IMR-90 (cell line): ENCODE data around the gene SIX5. TPM values are rescaled to one million over a fixed set of nuclear protein-coding genes. Genes with fewer than 3 reads are reported as not detected.

Experiments used
- ATAC-seq: fragments of 200-7000 bp; cut with Tn5 transposase; 2 replicates; pipeline ENCODE4 v1.9.1; 2020; ENCODE audit warnings: low read depth, mild to moderate bottlenecking, moderate library complexity
- BruUV-seq: library from RNA; stranded (reverse); fragments of 400-500 nt; replicated peaks from 2 replicates; lab custom pipeline; 2021; lab: Mats Ljungman, UMichigan
- CTCF ChIA-PET: fragments of 300-600 bp; formaldehyde crosslinking; extraction: SDS; loops from one replicate; lab custom pipeline; 2021; ENCODE audit warnings: antibody characterized with exemption; lab: Yijun Ruan, JAX
- POLR2A ChIA-PET: fragments of 300-600 bp; sonication (Branson Sonifier 250); formaldehyde crosslinking; loops from one replicate; lab custom pipeline; 2022; ENCODE audit warnings: antibody characterized with exemption; ENCODE audit not compliant: unreplicated experiment; lab: Charles Lee
- DNase-seq: peaks from one replicate; pipeline ENCODE4 v3.0.0; 2013
- H2AFZ ChIP-seq: replicated peaks from 2 replicates; pipeline ENCODE3; 2013; ENCODE audit warnings: low read length, mild to moderate bottlenecking; ENCODE audit not compliant: poor library complexity
- H2AK5ac ChIP-seq: 2 replicates; pipeline ENCODE4 v1.6.1; 2013; ENCODE audit warnings: low read depth, low read length, inconsistent platforms
- H2AK9ac ChIP-seq: replicated peaks from 2 replicates; pipeline ENCODE3; 2013; ENCODE audit warnings: mild to moderate bottlenecking, low read depth, low read length, moderate library complexity; ENCODE audit not compliant: poor library complexity
- H2BK120ac ChIP-seq: 2 replicates; pipeline ENCODE4 v1.6.1; 2013; ENCODE audit warnings: low read depth, low read length, inconsistent platforms
- H2BK15ac ChIP-seq: 3 replicates; pipeline ENCODE4 v1.6.1; 2013; ENCODE audit warnings: low read depth, low read length, inconsistent platforms
- H2BK20ac ChIP-seq: 2 replicates; pipeline ENCODE4 v1.6.1; 2013; ENCODE audit warnings: low read depth, mild to moderate bottlenecking, inconsistent platforms, low read length, moderate library complexity
- H2BK5ac ChIP-seq: 2 replicates; pipeline ENCODE4 v1.6.1; 2013; ENCODE audit warnings: mild to moderate bottlenecking, low read depth, low read length, inconsistent platforms; ENCODE audit not compliant: poor library complexity, severe bottlenecking
- H3K14ac ChIP-seq: replicated peaks from 2 replicates; pipeline ENCODE4 v1.6.1; 2013; ENCODE audit warnings: low read depth, low read length, inconsistent platforms
- H3K18ac ChIP-seq: 2 replicates; pipeline ENCODE4 v1.6.1; 2013; ENCODE audit warnings: low read depth, low read length, control low read depth
- H3K23ac ChIP-seq: 2 replicates; pipeline ENCODE4 v1.6.1; 2013; ENCODE audit warnings: low read depth, low read length, inconsistent platforms
- H3K27ac ChIP-seq: 2 replicates; pipeline ENCODE4 v1.5.1; 2013; ENCODE audit warnings: mild to moderate bottlenecking, control low read depth, low read length; ENCODE audit not compliant: insufficient read depth
- H3K27me3 ChIP-seq: 2 replicates; pipeline ENCODE4 v1.6.1; 2013; ENCODE audit warnings: low read length; ENCODE audit not compliant: control insufficient read depth, insufficient read depth
- H3K36me3 ChIP-seq: 2 replicates; pipeline ENCODE4 v1.6.1; 2013; ENCODE audit warnings: low read length, mixed read lengths; ENCODE audit not compliant: control insufficient read depth, insufficient read depth
- H3K4ac ChIP-seq: 2 replicates; pipeline ENCODE4 v1.6.1; 2013; ENCODE audit warnings: low read depth, low read length, inconsistent platforms
- H3K4me1 ChIP-seq: 2 replicates; pipeline ENCODE4 v1.6.1; 2013; ENCODE audit warnings: low read length, mixed read lengths; ENCODE audit not compliant: control insufficient read depth, insufficient read depth
- H3K4me2 ChIP-seq: 2 replicates; pipeline ENCODE4 v1.6.1; 2013; ENCODE audit warnings: low read depth, mild to moderate bottlenecking, control low read depth, low read length, moderate library complexity
- H3K4me3 ChIP-seq: 2 replicates; pipeline ENCODE4 v1.5.1; 2013; ENCODE audit warnings: low read depth, mild to moderate bottlenecking, control low read depth, low read length, moderate library complexity; ENCODE audit not compliant: insufficient read depth
- H3K56ac ChIP-seq: 2 replicates; pipeline ENCODE4 v1.6.1; 2013; ENCODE audit warnings: low read length, inconsistent platforms; ENCODE audit not compliant: insufficient read depth; ENCODE audit errors: extremely low read depth
- H3K79me1 ChIP-seq, 2 experiments: 2 replicates each; pipeline ENCODE4 v1.6.1; 2013; ENCODE audit warnings: low read length in 2 of 2, inconsistent platforms in 1 of 2, low read depth in 1 of 2
- H3K9ac ChIP-seq: 2 replicates; pipeline ENCODE4 v1.6.1; 2013; ENCODE audit warnings: low read depth, low read length, control low read depth
- H3K9me1 ChIP-seq: 2 replicates; pipeline ENCODE4 v1.6.1; 2013; ENCODE audit warnings: low read length, inconsistent platforms; ENCODE audit not compliant: insufficient read depth
- H3K9me3 ChIP-seq: 2 replicates; pipeline ENCODE4 v1.6.1; 2013; ENCODE audit warnings: low read length; ENCODE audit not compliant: control insufficient read depth, insufficient read depth
- H4K20me1 ChIP-seq: 2 replicates; pipeline ENCODE4 v1.6.1; 2013; ENCODE audit warnings: low read length, inconsistent platforms; ENCODE audit not compliant: insufficient read depth
- H4K5ac ChIP-seq: 2 replicates; pipeline ENCODE4 v1.6.1; 2013; ENCODE audit warnings: mild to moderate bottlenecking, low read depth, low read length, control low read depth
- H4K8ac ChIP-seq, 2 experiments: 2 replicates each; pipeline ENCODE4 v1.6.1; 2013; ENCODE audit warnings: low read depth in 2 of 2, low read length in 2 of 2, control low read depth in 1 of 2, inconsistent platforms in 1 of 2
- H4K91ac ChIP-seq: 2 replicates; pipeline ENCODE4 v1.6.1; 2013; ENCODE audit warnings: low read depth, low read length, inconsistent platforms; ENCODE audit not compliant: insufficient read depth
- BHLHE40 ChIP-seq: fragments of 150-350 bp; IDR thresholded peaks from 2 replicates; pipeline ENCODE4 v1.6.1; 2016; ENCODE audit warnings: mild to moderate bottlenecking, low read depth, low read length
- CEBPB ChIP-seq: IDR thresholded peaks from 2 replicates; pipeline ENCODE4 v1.6.1; 2012; ENCODE audit warnings: low read depth, low read length, improper control_type of control experiment
- CHD1 ChIP-seq: IDR thresholded peaks from 2 replicates; pipeline ENCODE4 v1.6.1; 2012; ENCODE audit warnings: low read depth, low read length, improper control_type of control experiment
- ELK1 ChIP-seq: fragments of 150-350 bp; IDR thresholded peaks from 2 replicates; pipeline ENCODE4 v1.6.1; 2016; ENCODE audit warnings: low read depth, mild to moderate bottlenecking, low read length, moderate library complexity, borderline replicate concordance
- FOS ChIP-seq: fragments of 150-350 bp; IDR thresholded peaks from 2 replicates; pipeline ENCODE4 v1.6.1; 2016; ENCODE audit warnings: low read depth, low read length
- MAFK ChIP-seq: IDR thresholded peaks from 2 replicates; pipeline ENCODE4 v1.6.1; 2012; ENCODE audit warnings: low read depth, low read length, improper control_type of control experiment
- MAZ ChIP-seq: IDR thresholded peaks from 2 replicates; pipeline ENCODE4 v1.6.1; 2012; ENCODE audit warnings: low read depth, mild to moderate bottlenecking, low read length, improper control_type of control experiment, moderate library complexity, borderline replicate concordance
- MXI1 ChIP-seq: IDR thresholded peaks from 2 replicates; pipeline ENCODE4 v1.6.1; 2012; ENCODE audit warnings: low read depth, mild to moderate bottlenecking, low read length, moderate library complexity, borderline replicate concordance
- NFE2L2 ChIP-seq: fragments of 150-350 bp; IDR thresholded peaks from 2 replicates; pipeline ENCODE4 v1.6.1; 2016; ENCODE audit warnings: low read depth, mild to moderate bottlenecking, low read length
- POLR2A ChIP-seq: IDR thresholded peaks from 2 replicates; pipeline ENCODE4 v1.6.1; 2012; ENCODE audit warnings: mild to moderate bottlenecking, low read depth, low read length
- RAD21 ChIP-seq: IDR thresholded peaks from 2 replicates; pipeline ENCODE4 v1.6.1; 2012; ENCODE audit warnings: low read length, improper control_type of control experiment
- RCOR1 ChIP-seq: IDR thresholded peaks from 2 replicates; pipeline ENCODE4 v1.6.1; 2012; ENCODE audit warnings: mild to moderate bottlenecking, low read length, improper control_type of control experiment; ENCODE audit not compliant: insufficient replicate concordance
- RFX5 ChIP-seq: IDR thresholded peaks from 2 replicates; pipeline ENCODE4 v1.8.0; 2012; ENCODE audit warnings: low read depth, mild to moderate bottlenecking, low read length, moderate library complexity
- SMC3 ChIP-seq: fragments of 150-350 bp; IDR thresholded peaks from 2 replicates; pipeline ENCODE4 v1.6.1; 2016; ENCODE audit warnings: low read depth, mild to moderate bottlenecking, antibody characterized with exemption, low read length, moderate library complexity
- WGBS, 2 experiments: methylation state at CpG; one replicate each; pipeline versions ENCODE4 v1.1.5 to v1.1.7; 2013; ENCODE audit warnings: missing lambda C conversion rate in 2 of 2; ENCODE audit not compliant: insufficient read length in 1 of 2; ENCODE audit errors: extremely low coverage in 2 of 2; 5-methylcytosine and 5-hydroxymethylcytosine counted together
- dilution Hi-C: fragments of 300-500 bp; cut with HindIII; formaldehyde crosslinking; loops from one replicate; pipeline ENCODE4 v1.14.3; 2018; ENCODE audit warnings: low sequenced_read_pairs; ENCODE audit not compliant: unreplicated experiment
- in situ Hi-C: fragments of 300-500 bp; cut with MboI; formaldehyde crosslinking; loops from 3 replicates; pipeline ENCODE4 v1.14.3; 2019; ENCODE audit warnings: low sequenced_read_pairs, inconsistent platforms, mixed read lengths
- intact Hi-C: fragments of 100-400 bp; cut with micrococcal nuclease; formaldehyde crosslinking; loops from 2 replicates; pipeline ENCODE4 v1.10.0; 2022
- polyA plus RNA-seq, 3 experiments: library from polyadenylated mRNA; depleted of rRNA; stranded (reverse); fragments of >200 nt; gene quantifications; 2 replicates each; pipeline ENCODE4 v1.2.3, GENCODE V29; 2012; ENCODE audit warnings: low replicate concordance in 1 of 3
- total RNA-seq: library from RNA; depleted of rRNA; stranded (reverse); fragments of >200 nt; gene quantifications from 2 replicates; pipeline ENCODE4 v1.2.3, GENCODE V29; 2012
- TF ChIP-seq, protein P1 (sequence below): fragments of 150-350 bp; IDR thresholded peaks from 2 replicates; pipeline ENCODE4 v1.6.1; 2017; ENCODE audit warnings: mild to moderate bottlenecking, antibody characterized with exemption, low read length, low read depth
- TF ChIP-seq, protein P2 (sequence below): conservative IDR thresholded peaks from 2 replicates; pipeline ENCODE4 v1.5.1; 2012; ENCODE audit warnings: mild to moderate bottlenecking, low read depth, low read length, improper control_type of control experiment

Gene SIX5
- total and polyA plus RNA-seq, 2 of the 4 experiments (the other 2 are of a cell fraction) = 0.90 to 15.5 TPM

DNA sequence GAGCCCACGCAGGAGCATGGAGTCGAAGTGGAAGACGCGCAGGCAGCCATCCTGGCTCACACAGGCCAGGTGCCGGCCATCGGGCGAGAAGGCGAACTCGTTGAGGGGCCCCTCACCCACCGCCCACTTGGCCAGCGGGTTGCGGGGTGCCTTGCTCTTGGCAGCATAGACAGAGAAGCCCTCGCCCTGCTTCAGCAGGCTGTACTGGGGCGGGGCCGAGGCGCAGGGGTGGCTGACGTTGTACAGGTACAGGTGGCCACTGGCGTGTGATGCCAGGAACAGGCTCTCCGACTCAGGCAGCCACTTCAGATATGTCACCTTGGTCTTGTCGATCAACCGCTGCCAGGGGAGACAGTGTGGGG, 17.5 kb upstream of the SIX5 start:
- Histone ChIP-seq H4K8ac (no peak overlapping the region), H3K9me1 (peaks cover 15% of the 10 kb centered on the region), H4K5ac (no peak overlapping the region), H3K27ac (no peak overlapping the region), H3K9ac (no peak overlapping the region), H3K4ac (no peak overlapping the region), H3K4me2 (no peak overlapping the region), H3K56ac (no peak overlapping the region), H3K4me3 (no peak overlapping the region), H2AK5ac (no peak overlapping the region), H2BK20ac (no peak overlapping the region), H2AFZ (no peak overlapping the region), H3K4me1 (peaks cover 22% of the 10 kb centered on the region), H3K9me3 (no peaks in the 10 kb centered on the region), H2BK5ac (no peak overlapping the region), H3K23ac (no peak overlapping the region), H3K18ac (no peak overlapping the region), H2BK120ac (no peak overlapping the region), H3K36me3 (peaks cover 50% of the 10 kb centered on the region), H3K14ac (no peak overlapping the region), H3K79me1 (peaks cover 21 to 75% of the 10 kb centered on the region in 2 experiments), H4K20me1 (peaks cover 8% of the 10 kb centered on the region; the same call in 1 of the 2 replicates), H2AK9ac (peak overlapping the region; percentile 49), H2BK15ac (no peak overlapping the region), H3K27me3 (no peaks in the 10 kb centered on the region), H4K91ac (no peak overlapping the region)
- ATAC-seq = no peak
- in situ Hi-C loops = no loop called here
- no peak for TF ChIP-seq CHD1
- TF ChIP-seq FOS = no peak
- TF ChIP-seq CEBPB = no peak
- TF ChIP-seq, protein P1, sequence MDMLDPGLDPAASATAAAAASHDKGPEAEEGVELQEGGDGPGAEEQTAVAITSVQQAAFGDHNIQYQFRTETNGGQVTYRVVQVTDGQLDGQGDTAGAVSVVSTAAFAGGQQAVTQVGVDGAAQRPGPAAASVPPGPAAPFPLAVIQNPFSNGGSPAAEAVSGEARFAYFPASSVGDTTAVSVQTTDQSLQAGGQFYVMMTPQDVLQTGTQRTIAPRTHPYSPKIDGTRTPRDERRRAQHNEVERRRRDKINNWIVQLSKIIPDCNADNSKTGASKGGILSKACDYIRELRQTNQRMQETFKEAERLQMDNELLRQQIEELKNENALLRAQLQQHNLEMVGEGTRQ = no peak
- TF ChIP-seq SMC3 = no peak
- no peak for TF ChIP-seq POLR2A
- no peak for TF ChIP-seq MXI1
- no peak for TF ChIP-seq NFE2L2
- TF ChIP-seq MAFK = no peak
- no peak for TF ChIP-seq BHLHE40
- TF ChIP-seq, protein P2, sequence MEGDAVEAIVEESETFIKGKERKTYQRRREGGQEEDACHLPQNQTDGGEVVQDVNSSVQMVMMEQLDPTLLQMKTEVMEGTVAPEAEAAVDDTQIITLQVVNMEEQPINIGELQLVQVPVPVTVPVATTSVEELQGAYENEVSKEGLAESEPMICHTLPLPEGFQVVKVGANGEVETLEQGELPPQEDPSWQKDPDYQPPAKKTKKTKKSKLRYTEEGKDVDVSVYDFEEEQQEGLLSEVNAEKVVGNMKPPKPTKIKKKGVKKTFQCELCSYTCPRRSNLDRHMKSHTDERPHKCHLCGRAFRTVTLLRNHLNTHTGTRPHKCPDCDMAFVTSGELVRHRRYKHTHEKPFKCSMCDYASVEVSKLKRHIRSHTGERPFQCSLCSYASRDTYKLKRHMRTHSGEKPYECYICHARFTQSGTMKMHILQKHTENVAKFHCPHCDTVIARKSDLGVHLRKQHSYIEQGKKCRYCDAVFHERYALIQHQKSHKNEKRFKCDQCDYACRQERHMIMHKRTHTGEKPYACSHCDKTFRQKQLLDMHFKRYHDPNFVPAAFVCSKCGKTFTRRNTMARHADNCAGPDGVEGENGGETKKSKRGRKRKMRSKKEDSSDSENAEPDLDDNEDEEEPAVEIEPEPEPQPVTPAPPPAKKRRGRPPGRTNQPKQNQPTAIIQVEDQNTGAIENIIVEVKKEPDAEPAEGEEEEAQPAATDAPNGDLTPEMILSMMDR = no peak
- TF ChIP-seq RFX5 = no peak
- TF ChIP-seq RAD21 = no peak
- no peak for TF ChIP-seq ELK1
- no peak for TF ChIP-seq MAZ
- no peak for TF ChIP-seq RCOR1
- ChIA-PET CTCF (no interaction called here), POLR2A (no interaction called here)
- dilution Hi-C loops = no loop called here
- BruUV-seq = no TSS peak
- intact Hi-C loops = no loop called here
- WGBS, 2 experiments = 95% methylated on average over 14 of the region's 21 CpGs; no CpG with 5 or more reads in 1 of the 2 experiments
- no peak for DNase-seq
